Left lobe of liver (tissue), 2 donors: ENCODE data around the gene NHLRC4. TPM values are rescaled to one million over a fixed set of nuclear protein-coding genes. Genes with fewer than 3 reads are reported as not detected.
A peak's percentile ranks its signal among the peaks of the same experiment; 100 is the strongest.

ENCODE experiments used
- ATAC-seq: fragments of 200-7000 bp; cut with Tn5 transposase; one replicate; pipeline ENCODE4 v1.9.1; 2020; ENCODE audit warnings: mild to moderate bottlenecking, moderate library complexity
- DNase-seq: peaks from one replicate; pipeline ENCODE4 v3.0.0-alpha.2; 2020; ENCODE audit warnings: low spot score
- total RNA-seq: library from RNA; stranded (reverse); gene quantifications from one replicate; pipeline ENCODE4 v1.2.1, GENCODE V29; 2021
- donor health status: DM: no; HTN: no; CAD: no; lungs with moderate emphysema.
- donor health status: DM: no; HTN: yes; CAD: no.

The NHLRC4 gene
- total RNA-seq, 1 donor from 2014 or later: 0.28 TPM

DNA sequence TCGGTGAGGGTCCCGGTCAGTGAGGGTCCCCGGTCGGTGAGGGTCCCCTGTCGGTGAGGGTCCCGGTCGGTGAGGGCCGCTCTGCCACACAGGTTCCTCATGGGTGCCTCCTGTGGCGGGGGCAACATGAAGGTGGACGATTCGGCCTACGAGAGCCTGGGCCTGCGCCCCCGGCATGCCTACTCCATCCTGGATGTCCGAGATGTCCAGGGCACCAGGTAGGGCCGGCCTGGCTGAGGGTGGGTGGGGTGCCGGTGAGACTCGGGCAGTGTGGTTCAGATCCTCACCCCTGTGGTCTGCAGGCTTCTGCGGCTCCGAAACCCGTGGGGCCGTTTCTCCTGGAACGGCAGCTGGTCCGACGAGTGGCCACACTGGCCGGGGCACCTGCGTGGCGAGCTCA is 15.6 kb upstream of the NHLRC4 start:
- DNase-seq (no peak), ATAC-seq (no peak)

DNA sequence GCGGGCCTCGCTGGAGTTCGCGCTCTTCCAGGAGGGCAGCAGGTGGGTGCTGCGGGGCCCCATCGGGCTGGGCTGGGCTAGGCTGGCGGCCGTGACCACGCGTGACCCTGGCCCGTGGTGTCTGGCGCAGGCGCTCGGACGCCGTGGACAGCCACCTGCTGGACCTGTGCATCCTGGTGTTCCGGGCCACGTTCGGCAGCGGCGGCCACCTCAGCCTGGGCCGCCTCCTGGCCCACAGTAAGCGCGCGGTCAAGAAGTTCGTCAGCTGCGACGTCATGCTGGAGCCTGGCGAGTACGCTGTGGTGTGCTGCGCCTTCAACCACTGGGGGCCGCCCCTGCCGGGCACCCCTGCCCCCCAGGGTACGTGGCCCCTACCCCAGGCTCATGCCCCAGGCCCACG is 14.6 kb upstream of the NHLRC4 start:
- no peak for ATAC-seq
- DNase-seq: no peak

DNA sequence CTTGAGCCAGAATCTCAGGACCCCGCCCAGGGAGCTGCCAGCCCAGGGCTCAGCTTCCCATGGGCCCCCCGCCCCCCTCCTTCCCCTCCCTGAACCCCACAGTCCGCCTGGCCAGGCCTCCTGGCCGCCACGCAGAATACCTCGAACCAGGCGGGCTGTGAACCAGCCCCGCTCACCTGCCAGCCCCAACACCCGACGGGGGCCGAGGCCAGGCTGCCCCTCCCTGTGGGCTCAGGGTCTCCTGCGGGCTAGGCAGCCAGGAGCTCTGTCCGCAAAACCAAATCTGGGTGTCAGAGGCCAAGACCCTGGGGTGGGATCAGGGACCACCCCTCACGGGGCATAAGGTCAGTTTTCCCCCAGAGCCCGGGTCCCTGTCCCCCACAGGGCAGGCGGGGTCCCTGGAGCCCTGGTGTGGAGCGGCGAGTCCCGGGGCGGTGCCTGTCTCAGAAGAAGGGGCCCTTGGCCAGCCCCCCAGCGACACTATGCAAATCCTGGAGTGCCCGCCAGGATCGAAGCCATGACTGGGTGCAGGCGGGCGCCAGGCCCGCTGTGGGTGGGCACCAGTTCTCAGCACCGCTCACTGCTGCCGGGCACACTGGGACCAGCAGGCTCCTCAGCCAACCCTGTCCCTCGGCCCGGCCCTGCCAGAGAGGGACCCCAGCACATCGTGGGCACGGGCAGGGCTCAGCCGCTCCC is 13.1 kb upstream of the NHLRC4 start:
- DNase-seq (no peak), ATAC-seq (no peak)

DNA sequence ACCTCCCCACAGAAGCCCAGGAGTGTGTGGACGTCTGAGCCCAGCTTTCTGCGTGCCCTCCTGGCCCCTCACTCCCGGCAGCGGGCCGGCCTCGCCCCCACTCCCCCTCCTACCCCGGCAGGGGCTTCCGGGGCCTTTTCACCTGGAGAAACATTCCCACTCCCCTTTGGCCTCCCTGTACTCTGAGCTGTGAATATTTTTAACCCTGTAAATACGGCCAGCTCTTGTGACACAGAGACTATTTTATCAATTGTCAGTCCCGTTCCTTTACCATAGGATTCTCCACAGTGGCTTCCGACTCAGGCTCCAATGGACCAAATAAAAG is 12.5 kb upstream of the NHLRC4 start:
- ATAC-seq (no peak), DNase-seq (no peak)

DNA sequence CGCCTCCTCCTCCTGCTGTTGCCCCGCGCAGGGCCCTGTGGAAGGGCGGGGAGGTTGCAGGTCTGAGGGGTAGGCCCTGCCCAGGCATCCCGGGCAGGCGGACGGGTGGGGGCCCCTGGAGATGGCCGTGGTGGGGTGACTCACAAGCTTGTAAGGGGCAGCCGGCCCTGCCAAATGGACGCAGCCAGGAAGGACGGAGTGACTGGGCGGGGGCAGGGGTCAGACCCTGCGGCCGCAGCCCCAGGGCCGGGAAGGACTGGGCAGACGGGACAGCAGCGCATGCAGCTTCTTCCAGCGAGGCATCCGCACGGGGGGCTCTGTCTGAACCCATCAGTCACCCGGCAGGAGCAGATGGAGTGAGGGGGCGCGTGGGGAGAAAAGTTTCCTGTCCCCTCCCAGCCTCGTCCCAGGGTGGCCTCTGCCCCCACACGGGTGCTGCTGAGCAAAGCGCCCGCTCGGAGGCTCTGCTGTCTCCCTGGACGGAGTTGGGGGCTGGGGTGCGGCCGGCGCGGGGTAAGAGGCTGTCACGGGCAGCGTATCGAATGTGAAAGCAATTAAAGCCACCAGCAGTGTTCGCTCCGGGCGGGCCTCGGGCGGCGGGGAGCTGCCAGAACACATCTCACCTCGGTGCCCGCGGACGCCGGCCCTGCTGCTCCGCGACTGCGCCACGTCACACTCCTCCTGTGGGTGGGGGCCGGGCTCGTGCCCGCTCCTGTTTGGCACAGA is 12.0 kb upstream of the NHLRC4 start:
- ATAC-seq: no peak
- DNase-seq: no peak

DNA sequence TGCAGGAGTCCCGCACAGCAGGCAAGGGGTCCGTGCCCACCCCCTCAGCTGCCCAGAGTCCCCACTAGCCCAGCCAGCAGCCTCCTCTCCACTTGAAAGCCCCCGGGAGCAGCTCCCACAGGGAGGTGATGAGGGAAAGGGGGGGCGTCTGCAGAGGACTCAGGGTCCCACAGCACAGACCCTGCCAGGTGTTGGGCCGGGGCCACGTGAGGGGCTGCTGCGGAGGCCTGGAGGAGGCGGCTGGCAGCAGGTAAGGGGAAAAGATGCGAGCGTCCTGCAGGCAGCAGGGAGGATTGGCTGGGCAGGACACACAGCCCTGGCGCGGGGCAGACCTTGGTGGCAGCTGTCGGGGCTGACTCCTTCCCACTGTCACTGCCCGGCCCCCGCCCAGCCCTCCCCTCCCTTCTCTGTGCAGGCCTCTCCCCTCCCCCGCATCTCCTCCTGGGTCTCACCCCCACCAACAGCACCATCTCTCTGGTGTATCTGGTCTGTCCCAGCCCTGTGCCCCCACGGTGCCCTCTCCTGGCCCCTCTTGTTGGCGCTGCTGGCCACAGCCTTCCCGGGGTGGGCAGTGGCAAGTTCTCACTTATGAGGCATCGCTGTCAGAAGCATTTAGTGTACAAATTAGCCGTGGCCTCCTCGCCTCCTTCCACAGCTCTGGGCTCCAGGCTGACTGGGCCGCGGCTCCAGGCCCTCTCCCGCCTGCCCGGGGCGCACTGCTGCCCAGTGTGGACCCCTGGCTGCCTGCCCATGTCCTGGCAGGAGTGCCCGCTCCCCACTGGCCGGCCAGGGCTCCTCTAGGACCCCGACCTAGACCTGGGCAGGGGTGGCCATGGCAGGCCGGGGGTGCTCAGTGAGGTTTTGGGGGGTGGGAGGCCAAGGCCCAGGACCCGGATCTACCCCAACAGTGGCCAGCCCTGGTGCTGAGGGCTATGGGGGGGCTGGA is 11.0 kb upstream of the NHLRC4 start:
- ATAC-seq: no peak
- DNase-seq: no peak

DNA sequence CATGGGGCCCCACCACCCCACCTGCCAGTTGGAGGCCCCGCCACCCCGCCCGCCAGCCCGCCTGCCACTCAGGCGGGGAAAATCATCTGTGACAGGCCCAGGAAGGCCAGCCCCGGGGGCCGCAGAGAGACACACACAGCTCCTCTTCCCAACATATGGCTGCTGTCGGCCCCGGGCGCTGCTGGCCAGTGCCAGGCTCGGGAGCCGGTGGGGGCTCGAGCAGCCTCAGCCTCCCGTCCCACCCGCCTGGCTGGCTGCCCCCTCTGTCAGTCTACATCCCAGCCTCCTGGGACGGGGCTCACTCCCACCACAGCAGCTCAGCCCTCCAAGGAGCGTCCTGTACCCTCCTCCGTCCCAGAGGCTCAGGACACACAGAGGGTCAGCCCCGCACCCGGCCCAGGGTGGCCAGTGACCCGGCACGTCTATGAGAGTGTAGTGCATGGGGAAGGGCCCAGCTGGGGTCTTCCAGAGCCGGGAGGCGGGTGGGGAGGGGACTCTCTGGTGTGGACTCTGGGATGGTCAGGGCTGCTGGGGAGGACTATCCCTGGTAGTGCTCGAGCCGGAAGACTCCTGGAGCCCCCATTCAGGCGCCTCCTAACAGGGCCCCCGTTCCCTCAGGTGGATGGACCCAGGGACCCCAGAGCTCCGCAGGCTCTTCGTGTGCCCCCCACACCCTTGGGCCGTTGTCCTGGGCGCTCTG is 10.2 kb upstream of the NHLRC4 start:
- ATAC-seq (no peak), DNase-seq (no peak)

DNA sequence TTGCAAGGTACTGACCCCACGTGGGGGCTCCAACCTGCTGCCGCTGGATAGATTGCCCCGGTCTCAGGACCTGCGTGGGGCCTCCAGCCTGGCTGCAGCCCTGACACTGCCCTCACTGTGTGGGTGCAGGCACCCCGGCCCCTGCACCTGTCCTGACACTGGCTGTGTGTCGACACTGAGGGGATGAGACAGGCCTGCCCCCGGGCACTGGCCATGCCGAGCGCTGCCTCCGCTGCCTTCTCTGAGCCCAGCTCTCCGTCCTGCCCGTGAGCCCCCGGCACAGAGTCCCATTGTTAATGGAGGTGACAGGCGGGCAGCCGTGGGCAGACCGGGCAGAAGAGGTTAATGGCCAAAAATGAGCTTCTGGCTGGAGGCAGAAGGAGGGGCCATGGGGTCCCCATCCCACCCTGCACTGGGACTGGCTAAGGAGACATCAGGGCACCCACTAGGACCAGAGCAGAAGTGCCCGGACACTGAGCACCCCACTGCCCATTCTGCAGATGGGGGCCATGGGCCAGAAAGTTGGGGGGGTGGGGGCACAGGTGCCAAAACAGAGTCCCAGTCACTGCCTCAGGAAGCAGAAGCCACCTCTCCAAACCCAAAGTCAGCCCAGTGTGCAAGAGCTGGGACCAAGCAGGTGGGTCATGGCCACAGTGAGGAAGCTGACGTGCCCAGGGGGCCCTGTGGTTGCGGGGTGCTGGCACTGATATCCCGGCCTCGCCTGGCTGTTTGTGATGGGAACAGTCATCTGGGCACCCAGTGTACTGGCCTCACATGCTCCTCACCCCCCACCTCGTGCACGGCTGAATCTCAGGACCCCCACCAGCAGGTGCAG is 9.1 kb upstream of the NHLRC4 start:
- DNase-seq: no peak
- ATAC-seq: no peak

DNA sequence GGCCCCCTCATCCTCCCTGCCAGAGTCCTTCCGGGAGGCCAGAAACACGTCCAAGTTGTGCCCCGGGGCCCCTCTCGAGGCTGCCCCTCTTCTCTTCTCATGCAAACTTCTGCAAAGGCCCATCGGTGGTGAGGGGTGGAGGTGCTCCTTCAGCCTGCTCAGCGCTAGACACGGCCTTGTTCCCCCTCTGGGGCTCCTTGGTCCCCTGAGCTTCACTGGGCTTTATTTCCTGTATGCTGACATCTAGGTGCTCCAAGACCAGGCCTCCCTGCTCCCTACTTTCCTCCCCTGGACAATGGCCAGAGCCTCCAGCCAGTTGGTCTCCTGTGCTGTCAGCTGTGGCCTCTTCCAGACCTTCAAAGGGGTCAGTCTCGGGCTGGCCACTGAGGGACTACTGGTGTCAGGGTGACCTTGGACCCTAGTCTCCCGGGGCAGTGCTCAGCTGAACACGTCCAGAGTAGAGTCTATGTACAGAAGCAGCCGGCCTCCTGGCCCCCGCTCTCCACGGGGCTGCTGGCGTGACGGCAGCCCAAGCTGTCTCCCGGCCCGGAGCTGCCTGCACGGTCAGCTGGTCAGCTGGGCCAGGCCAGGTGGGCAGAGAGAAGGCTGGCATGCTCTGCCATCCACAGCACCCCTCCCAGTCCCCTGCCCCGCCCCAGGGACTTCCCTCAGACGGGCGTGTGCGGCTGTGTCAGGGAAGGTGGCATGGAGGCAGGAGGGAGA is 8.3 kb upstream of the NHLRC4 start:
- peak; percentile 65 for DNase-seq
- ATAC-seq: peak; percentile 63

DNA sequence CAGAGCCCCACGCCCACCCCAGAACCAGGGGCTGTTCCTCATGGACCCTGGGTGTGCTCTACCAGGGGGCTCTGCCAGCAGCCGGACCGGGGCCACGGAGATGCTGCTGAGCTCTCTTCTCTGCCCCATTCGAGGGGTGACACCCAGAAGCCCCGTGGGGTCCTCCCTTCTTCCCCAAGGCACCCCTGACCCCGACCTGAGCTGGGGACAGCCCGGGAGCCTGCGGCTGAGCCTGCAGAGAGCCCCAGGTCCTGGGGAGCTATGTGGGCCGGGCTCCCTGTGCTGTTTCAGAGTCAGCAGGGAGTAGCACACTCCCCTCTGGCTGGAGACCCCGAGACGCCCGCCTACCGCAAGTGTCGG is 7.8 kb upstream of the NHLRC4 start:
- ATAC-seq (no peak), DNase-seq (no peak)

DNA sequence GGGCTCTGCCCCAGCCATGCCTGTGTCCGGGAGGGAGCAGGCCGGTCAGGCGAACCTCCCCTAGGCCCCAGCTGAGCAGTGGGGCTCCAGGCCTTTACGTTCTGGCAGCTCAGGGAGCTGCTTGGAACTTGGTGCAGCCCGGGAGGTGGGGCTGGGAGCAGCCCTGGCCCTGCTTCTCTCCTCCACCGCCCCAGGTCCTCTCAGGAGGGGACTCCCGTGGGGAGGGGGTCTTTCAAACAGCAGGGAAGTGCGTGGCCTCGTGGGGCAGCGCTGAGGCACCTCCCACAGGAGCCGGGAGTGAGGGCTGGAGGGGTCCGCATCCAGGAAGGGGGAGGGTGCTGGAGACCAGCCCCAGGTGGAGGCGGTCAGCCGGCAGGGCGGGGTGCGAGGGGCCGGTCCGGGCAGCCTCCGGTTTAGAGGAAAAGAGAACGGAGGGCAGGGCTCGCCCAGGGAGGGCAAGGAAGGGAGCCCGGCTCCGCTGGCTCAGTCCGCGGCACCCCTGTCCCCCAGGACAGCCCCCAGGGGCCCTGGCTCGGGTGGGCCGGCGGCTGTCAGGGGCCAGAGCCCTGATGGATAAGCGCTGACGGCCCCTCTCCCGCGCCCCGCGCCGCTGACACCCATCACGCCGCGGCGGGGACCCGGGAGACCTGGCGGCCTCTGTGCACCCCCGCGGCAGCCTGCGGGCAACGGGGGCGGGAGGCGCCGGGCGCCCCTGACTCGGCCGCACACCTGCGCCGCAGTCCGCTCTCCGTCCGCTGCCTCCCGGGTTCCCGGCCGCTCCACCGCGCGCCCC is 7.2 kb upstream of the NHLRC4 start:
- DNase-seq (no peak), ATAC-seq (no peak)

DNA sequence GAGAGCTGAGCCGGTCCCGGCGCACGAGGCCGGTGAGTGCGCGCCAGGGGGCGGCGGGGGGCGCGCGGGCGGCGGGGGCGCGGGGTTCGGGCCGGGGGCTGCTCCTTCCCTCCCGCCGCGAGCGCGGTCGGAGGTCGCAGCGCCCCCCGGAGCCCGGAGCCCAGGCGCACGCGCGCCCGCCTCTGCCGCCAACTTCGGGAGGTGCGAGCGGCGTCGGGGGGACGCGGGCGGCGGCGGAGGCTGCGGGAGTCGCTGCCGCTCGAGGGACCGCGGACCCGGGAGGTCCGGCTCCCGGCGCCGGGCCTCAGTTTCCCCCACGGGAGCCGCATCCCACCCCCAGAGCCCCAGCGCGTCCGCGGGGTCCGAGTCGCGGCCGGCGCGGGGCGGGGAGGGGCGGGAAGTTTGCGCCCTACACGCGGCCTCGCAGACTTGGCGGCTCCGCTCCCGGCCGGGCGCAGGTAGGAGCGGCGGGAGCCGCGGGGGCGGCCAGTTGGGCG is 6.6 kb upstream of the NHLRC4 start, which contains the start of gene PRR35:
PRR35 (plus strand) TSS at position 191 of the 497 bp plus-strand sequence. CDS start 2,901 bp downstream, outside the sequence.
- no peak for DNase-seq
- no peak for ATAC-seq

DNA sequence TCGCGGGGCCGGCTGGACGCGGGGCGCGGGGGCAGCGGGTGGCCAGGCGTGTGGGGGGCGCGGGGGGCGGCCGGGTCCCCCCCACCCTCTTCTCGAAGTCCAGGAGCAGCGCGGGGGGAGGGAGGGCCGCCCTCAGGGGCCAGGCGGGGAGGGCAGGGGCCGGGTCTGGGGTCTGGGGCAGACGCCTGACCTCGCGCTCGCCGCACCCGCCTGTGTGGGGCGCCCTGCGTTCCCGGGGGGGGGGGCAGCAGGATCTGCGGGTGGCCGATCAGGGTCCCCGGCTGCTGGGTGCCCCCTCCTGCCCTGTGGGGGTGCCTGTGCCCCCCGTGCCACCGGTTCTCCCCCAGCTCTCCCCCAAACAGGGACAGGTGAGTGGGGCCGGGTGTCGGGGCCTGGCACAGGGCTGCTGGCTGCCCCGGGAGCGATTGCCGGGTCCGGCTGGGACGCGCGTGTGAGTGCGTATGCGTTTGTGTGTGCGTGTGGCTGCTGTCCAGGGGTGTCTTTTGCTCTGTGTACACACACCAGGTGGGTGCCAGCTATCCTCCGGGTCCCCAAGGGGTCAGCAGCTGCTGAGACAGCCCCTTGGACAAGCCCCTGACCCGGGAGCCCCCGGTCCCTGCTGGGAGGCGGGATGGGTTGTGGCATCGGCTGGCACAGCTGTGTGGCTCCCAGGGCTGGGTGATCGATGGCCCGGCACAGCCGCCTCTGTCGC is 5.9 kb upstream of the NHLRC4 start:
- DNase-seq: no peak

DNA sequence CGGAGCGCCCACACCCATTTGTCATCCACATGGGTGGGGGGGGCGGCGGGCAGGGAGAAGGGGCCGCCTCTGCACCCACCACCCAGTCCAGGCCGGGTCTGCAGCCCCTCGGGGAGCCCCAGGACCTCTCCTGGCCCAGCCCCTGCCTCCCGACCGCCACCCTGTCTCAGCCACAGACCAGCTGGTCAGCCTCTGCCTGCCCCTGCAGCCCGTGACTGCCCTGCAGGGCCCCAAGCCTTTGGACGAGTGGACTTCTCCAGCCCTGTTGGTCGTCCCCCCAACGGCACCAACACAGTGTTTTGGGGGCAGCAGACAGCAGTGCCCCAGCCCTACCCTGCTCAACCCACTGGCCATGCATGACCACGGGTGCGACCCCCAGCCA is 5.4 kb upstream of the NHLRC4 start:
- DNase-seq: no peak
- no peak for ATAC-seq

More for the DNA sequence above, 5.9 kb upstream of the NHLRC4 start:
- no peak for ATAC-seq

DNA sequence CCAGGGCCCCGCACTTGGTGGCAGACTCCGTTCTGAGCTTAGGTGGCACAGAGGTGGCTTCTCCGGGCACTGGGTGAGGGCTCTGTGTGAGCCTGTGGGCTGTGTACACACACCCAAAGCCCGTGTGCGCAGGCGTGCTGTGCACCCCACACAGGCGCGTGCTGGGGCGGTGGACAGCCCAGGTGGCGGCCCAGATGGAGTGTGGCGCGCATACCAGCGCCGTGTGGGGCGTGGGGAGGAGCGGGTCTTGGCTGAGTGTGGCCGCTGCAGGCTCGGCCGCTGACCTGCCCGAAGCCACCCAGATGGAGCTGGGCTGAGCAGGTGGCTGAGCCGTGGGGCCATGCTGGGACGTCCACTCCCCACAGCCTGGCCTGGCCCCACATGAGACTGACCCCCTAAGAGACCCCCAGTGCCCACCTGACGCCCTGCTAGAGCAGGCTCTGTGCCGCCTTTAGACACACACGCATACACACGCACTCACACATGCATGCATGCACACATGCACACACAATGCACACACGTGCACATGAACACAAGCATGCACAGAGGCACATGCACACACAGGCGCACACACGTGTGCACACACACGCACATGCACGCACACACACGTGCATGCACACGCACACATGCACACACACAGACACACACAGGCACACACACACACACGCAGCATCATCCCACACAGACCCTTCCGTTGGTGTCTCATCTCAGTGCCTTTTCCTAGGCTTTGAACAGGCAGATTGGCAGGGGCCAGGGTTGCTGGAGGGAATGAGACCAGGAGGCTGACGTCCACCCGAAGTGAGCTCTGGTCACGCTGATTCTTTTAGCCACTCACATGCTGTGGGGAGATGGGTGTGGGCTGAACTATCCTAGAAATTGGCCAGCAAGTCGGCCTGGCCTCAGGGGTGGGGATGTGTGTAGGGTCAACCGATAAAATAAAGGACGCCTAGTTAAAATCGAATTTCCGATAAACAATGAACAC is 4.6 kb upstream of the NHLRC4 start:
- DNase-seq (no peak), ATAC-seq (no peak)

DNA sequence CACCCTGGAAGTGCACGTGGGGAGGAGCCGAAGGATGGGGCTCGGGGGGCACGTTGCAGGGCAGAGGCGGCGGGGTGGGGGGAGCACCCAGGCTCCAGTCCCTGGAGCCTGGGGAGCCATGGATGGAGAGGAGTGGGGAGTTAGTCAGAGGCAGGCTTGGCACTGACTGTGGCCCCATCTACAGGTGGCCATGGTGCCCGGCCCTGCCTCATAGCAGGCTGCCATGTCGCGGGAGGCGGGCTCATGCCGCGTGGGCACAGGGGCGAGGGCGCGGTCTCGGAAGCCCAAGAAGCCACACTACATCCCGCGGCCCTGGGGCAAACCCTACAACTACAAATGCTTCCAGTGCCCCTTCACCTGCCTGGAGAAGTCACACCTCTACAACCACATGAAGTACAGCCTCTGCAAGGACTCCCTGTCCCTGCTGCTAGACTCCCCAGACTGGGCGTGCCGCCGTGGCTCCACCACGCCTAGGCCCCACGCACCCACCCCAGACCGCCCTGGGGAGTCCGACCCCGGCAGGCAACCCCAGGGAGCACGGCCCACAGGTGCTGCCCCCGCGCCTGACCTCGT is 3.6 kb upstream of the NHLRC4 start:
- no peak for ATAC-seq

More for the DNA sequence above, 3.6 kb upstream of the NHLRC4 start:
- DNase-seq: no peak
